ENCODE measurements around the gene AMOTL2.

The AMOTL2 gene

DNA sequence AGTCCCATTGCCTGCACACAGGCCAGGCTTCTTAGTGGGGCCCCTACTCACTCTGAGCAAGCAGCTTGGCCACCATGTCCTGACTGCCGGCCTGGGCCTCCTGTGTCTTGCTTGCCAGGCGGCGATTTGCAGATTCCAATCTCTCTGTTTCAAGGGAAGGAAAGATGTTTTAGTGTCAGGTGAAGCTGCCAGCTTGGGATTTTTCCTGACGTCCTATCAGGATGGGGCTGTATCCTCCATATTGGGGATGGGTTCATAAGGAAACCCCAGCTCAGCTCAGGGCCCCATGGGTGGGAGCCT, 8.5 kb downstream of the AMOTL2 start:
- no peak for DNase-seq

DNA sequence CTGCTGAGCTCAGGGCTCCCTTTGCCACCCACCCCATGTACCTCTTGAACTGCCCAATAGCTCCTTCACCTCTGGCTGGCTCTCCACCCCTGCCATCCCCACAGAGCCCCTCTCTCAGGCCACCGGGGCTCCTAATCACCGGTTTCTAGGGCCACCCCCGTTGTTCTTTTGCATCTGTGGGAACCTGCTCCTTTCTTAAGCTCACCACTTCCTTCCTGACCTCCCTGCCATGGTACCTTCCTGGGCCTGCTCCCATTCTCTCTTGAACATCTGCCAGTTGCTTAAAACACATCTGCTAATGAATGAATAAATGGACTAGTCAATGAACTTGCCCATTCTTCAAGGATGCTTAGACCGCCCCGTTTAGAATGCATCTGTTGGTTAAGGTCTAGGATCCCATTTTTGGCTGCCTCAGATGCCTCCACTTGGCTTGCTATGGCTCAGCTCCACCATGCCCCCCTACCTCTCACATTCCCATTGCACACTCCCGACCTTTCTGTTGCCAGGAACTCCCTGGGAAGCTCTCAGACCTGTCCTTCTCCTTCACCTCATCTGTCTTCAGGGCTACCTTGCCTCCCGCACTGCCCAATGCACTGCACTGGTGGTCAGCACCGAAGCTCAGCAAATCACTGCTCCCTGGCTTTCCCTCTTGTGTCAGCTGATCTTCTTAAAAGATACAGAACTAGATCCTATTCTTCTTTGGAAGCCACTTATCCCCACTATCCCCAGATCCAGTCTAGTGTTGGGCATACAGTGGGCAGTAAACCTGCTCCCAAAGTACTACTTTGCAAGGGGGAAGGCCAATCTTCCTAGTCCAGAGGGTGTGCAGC, 9.1 kb downstream of the AMOTL2 start:
- DNase-seq, result no peak

DNA sequence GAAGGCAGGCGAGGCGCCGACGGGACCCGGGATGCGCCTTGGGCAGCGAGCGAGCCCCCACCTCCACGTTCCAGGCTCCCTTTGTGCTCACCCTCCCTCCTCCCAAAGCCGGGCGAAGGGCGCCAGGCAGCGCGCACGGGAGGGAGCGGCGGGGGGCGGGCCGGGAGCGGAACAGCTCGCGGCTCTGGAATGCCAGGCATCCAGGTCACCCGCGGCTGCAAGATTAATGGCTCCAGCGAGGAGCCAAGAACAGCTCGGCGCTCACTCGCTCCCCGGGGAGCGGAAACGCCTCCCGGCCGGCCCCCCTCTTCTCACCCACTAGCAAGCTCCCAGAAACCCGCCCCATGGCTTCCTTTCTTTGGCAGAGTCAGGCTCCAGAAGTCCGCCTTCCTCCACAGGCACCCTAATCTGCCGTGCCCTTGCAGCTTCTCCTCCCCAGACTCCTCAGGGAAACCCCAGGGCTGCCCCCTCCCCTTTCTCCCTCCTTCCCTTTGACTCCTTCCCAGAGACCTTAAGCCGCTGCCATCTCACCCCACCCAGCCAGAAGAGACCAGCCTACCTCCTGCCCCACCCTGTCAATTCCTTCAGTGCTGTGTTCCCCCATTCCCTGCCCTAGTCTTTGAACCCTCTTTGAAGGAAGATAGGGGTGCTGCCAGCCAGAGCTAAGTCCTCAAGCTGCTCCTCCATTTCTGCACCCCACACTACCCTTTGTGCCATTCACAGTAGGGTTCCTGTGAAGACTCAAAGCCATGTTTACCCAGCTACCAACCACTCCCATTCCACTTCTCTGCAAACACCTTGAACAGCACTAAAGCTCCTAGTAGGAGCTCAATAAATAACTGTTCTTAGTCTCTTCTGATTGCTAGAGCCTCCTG, 9.9 kb downstream of the AMOTL2 start:
- no peak for DNase-seq

DNA sequence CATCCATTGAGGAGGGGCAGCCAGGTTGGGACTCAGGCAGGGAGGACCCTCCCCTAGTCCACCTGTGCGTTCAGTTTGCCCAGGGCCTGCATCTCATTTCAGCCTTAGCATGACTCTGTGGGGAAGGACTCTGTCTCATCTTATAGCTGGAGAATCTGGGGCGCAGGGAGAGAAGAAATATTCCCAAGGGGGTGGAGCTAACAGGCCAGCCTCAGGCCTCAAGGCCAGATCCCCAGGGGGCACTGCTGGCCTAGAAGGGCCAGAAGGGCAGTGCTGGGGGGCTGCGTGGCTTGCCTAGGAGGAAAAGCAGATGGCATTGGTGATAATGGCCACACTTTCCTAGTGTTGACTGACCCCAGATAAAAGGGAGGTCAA, 10.9 kb downstream of the AMOTL2 start:
- DNase-seq, result no peak

DNA sequence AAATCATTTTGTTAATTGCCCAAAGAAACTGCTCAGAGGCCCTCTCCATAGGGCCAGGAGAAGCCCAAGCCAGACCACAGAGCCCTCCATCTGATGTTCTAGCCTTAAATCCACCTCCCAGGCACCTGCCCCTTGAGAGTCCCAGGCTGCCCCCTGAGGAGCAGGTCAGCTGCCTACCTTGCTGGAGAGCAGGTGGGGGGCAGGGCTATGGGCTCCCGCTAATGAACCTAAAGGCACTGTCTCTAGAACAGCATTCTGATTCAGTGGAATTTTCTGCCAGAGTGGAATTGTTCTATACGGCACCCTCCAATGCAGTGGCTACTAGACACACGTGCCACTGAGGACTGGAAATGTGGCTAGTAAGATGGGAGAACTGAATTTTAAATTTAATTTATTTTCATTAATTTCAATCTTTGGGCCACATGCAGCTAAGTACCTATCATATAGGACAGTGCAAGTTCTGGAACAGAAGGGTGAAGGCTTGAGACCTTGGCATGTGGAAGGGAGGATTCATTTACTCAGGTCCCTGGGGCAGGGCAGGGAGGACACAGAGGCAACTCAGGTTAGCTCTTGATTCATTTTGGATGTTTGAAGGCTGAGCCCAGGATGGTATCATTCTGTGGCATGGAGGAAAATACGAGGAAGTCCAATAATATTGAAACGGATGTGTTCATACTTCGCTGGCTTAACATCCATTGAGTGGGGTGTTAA, 11.4 kb downstream of the AMOTL2 start:
- no peak for DNase-seq

DNA sequence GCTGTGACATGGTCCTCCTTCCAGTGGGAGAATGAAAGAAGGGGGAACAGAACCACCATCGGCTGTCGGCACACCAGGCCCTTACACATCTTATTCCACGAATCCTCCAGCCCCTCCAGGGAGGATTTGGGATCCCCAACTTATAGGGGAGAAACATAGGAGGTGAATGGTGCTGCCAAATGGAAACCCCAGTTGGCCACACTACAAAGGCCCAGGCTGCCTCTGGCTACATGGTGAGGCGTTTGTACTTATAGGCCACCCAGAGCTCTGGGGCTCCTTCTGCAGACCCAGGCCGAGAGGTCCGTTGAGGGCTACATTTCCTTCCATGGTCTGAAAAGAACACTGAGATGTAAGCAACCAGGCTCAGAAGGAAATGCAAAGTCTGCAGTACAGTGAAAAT, 12.0 kb downstream of the AMOTL2 start:
- no peak for DNase-seq

DNA sequence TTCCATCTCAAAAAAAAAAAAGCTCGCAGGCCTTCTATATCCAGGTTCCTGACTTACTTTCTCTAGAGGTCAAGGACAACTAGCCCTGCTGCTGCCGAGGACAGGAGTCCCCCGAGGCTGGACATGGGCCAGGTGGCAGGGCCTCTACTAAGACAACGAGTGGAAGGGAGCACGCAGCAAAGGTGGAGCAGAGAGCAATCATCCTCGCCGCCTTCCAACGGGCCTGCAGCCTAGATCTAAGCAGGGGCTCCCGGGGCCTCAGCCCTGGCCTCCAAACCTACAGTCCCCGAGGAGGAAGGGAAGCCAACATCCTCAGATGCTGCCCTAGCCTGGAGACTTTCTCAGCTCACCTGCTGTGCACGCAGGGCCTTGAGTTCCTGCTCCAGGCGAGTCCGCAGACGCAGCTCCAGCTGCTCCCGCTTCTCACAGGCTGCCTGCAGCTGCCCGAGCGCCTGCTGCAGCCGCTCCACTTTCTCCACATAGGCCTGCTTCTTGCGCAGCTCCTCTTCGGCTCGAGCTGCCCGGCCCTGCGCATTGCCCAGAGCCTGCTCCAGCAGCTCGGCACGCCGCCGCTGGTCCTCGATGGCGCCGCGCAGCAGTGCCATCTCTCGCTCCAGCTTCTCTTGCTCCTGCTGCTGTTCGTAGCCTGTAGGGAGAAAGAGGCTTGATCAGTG, 12.9 kb downstream of the AMOTL2 start:
- DNase-seq, result no peak

DNA sequence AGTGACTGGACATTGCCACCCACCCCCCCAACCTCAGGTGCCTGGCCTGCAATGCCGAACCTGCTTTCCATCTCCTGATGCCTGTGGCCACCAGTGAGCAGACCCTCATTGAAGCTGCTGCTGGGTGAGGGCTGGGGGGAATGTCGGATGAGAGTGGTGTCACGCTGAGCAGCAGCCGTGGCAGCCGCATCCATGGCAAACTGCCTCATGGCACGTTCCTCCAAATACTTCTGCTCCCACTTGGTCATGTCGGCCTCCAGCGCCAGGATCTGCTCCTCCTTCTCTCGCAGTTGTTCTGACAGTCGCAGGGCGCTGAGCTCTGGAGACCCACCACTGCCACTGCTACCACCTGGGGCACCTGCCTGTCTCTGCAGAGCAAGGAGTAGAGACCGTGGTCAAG, 14.2 kb downstream of the AMOTL2 start:
- DNase-seq, result no peak

DNA sequence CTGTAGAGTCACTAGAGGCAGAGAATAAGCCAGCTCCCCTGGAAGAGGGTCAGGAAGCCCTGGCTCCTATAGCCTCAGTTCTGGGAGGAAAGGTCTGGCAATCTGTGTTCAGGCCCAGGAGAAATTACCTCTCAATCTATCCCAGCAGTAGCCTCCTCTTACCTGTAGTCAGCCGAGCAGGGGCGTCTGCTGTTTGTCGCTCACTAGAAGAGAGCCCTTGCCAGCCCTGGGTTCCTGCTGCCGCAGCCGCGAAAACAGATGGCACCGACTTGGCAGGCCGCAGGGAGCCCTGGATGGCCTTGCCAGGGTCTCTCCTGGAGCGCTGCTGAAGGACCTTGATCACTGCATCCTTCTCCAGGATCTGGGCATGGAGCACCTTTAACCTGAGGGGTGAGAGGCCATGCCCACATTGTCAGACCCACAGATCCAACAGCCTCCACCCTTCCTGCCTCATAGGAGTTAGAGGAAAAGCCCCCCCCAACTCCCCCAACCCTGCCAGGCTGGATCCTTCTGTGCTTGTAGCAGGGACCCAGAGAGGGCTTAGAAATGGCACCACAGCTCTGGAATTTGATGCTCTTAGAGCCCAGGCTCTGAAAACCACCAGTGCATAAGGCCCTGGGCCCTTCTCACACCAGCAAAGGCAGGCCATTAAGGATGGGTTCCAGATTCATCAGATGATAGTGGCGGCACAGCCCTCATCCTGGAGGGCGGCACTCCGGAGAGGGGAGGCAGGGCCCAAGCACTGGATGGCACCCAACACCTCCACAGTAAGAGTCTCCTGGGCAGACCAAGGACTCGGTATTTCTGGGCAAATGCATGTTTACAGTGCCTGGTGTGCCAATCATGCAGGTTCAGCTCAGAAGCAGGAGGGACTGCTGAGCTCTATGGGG, 14.9 kb downstream of the AMOTL2 start:
- no peak for DNase-seq

DNA sequence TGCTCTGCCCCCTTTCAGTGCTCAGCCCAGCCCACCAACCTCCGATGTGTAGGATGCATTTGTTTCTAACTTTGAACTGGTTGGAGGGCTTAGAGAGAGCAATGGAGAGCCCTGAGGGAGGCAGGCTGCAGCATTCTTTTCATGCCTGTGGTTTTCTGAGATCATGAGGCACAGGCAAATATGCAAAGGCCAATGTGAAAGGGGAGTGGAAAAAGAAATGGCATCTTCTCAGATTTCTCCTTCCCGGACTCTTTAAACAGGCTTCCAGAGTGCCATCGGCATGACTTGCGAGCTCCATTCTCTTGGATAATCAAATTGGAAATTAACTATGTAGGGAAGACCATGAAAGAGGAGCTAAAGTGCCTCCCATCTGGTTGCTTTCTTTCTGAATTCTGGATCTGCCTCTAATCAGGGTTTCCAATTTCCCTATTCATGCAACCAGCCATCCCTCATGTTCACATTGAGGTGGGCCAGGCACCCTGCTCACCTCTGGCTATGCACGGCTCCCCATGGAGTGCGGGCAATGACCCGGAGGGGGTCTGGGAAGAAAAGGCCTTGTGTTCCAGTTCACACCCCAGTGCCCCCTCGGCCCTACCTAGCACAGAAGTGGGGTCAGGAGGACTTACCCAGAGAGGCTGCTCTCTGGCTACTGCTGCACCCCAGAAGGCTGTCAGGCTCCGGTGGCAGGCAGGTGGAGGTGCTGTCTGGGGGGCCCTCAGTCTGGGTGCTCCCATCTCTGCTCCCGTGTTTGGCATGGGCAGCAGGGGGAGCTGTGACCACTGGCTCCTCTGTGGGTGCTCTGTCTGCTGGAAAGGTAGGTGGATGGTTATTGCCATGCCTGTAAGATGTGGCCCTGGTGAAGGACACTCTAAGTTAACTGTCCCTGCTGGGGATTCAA, 16.1 kb downstream of the AMOTL2 start:
- DNase-seq, result no peak

DNA sequence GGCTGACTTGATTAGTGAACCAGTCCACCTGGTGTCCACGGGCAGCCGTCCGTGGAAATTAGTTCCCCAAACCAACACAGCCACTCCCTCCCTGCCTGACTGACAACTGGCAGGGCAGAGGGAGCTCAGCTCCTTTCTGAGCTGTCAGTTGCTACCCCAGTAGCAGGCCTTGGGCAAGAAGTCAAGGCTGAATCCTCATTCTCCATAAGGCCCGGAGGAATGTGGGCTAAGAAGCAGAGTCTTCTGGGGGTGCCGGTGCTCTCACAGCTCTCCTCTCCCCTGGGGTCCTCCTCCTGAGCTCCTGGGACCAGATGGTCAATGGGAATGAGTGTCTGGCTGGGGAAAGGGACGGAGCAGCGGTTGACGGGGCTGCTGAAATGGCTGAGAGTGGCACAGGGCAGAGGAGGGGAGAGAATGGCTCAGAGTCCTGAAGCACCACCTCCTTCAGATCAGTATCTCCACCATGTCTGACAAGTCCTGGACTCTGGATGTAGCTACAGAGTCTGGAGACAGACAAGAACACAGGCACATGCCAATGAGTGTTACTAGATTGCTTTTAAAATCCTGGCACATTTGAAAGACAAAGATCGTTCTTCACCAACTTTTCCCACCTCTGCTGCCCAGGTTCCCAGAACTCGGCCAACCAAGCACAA, 16.9 kb downstream of the AMOTL2 start:
- DNase-seq, result no peak

DNA sequence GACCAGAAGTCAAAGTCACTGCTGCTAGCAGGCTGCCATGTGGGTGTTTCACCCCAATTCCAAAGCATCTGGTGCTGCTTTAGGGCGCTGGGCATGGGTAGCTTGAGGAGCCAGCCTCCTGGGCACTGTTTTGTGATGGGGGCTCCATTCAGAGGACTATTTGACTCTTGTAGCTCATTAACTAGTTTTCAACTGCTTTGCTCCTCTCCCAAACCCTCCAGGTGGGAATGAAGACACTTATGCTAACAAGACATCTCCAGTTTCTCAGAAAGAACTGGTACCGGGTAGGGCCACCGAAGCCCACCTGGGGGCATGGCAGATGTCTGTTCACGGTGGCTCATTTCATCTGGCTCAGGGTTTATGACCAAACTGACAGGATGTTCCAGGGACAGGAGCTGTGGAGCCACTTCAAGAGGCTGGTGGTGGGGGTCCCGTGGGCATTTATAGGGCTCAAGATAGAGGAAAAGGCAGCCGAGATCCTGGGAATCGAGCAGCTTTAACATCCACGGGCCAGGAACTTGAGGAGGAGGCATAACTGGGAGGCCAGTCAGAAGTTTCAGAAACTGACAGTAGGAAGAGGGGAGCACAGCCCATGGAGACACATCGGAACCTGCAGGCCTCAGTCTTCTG, 17.7 kb downstream of the AMOTL2 start:
- no peak for DNase-seq

DNA sequence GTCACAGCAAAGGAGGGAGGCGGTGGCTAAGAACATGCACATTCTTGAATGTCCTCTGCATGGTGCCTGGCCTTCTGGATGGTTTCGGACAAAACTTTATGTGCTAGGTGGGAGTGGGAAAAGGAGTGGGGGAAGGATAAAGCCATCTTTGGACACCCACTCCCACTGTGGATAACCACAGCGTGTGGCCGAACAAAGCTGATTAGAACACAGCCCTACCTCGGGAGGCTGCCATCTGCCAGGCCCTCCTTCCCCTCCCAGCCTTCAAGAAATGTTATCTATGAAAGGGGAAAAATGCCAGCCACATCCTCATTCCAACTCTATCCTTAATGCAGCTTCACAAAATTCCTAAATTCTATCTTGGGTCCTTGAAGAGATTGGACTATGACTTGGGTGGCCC, 18.8 kb downstream of the AMOTL2 start:
- DNase-seq, result no peak

DNA sequence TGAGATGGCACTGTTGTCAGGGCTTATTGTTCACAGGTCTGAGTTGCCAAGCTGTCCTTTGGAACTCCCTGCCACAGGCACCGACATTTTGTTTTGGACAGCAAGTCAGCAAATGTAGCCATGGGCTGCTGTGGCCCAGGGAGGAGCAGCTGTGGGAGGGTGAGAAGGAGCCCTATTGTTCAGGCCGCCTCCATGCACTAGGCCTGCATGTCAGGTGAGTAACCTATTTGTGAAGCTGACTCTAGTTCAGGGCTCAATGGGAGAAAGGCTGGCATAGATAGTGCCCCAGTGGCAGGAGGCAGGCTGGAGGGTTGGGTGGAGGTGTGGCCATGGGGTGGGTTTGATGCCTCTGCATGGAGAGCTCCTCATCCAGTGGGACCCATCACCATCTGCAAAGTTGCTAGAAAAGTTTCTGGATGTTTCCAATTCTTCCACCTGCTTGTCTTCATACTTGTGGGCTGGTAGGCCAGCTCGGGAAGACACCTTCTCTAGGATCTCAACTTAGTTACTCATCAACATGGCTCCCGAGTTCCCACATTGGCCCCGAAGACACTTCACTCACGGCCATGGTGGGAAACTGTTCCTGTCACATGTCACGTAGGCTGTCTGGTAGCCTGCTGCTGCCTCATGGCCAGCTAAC, 19.5 kb downstream of the AMOTL2 start:
- DNase-seq, result no peak

DNA sequence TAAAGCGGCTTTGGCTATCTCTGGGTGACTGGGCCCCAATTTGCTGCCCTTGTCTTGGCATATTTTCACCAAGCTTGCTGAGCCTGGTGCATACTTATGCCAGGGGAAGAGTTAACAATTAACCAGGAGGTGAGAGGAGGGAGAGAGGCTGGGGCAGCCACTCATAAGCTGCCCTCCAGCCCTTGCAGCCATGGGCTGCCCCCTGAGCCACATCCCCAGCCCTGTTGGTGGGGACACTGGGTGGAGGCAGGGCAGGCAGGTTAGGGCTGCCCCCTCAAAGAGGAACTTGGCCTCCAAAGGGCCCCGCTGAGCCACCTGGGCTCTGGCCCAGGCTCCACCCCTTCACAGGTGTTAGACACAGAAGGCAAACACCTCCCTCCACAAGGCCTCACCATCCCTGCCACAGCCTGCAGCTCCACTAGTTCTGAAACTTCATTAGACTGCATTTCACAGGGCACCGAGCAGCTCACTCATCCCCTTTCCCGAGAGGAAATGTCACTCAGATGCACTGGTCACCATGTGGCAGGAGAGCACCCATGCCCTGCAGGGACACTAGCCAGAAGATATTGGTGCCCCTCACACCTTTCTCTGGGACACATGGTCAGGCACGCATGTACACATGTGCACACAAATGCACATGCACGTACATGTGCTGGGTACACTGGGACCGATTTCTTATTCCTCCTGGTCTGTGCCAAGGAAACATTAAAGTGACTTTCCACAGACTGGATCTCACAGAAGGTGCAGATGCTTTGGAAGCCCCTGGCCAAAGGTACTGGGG, 20.2 kb downstream of the AMOTL2 start:
- no peak for DNase-seq

DNA sequence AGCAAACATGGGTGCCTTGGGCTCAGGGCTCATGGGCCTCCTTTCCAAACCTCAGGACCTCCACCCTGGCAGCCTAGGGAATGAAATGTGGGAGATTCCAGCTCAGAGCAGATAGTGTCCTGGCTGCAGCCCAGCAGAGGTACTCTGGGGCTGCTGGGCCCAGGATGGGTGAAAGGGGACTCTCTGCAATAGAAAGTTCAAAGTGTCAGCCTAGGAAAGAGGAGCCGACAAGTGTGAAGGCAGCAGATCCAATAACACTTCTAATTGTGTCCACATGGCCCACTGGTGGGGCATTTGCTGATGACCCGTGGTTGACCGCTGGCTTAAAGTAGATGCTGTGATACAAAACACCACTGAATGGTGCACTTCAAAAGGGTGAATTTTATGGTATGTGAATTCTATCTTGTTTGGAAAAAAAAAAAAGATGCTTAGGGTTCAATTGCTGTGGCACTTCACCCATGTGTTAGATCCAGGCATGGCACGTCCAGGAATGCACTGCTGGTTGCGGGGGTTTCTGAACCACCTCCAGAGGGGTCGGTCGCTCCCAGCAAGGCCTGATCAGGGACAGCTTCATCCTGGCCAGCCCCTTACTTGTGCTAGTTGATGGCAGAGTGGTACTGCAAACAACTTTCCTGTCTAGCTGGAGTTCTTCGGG, 20.9 kb downstream of the AMOTL2 start:
- no peak for DNase-seq

DNA sequence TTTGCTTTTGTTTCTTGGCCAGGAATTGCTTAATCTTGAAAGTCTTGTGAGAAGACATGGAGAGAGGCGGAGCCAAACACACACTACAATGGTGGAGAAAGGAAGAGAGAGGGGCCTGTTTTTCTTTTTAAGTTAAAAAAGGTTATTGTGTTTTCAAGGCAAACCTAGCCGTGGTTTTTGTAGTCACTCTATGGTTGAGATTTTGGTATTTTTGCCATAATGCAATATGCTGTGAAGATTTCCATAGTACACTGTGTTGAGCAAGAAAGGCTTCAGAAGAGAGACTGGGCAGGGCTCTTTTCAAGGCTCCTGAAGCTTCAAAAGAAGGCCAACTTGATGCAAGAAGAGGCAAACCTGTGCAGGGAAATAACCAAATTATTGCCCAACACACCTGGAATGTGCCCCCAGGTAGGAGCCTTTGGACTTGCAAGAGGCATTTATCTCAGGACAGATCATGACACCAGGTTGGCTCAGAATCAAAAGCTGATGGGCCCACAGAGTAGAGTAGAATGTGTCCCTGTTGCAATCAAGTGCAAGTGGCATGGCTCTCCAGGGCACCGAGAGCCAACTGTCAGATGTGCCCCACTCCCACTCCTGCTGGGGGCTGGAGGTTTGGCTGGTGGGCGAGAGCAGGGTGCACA, 22.1 kb downstream of the AMOTL2 start:
- no peak for DNase-seq

DNA sequence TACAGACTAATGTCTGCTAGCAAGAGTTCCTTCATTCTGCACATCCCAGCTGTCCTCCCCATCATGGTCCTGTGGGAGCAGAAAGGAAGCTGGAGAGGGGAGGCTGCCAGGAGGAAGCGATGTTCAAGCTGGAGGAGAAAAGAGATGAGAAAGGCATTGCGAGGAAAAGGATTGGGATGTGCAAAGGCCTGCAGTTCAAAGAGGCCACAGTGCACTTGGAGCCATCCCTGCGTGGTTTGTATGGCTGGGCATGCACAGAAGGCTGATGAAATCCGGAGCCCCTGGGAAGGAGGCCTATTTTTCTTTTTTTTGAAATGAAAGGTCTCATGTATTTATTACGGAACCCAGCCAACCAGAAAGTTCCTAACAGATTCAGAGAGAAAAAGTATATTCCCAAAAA, 22.8 kb downstream of the AMOTL2 start:
- no peak for DNase-seq

Measured in activated CD4-positive, alpha-beta T cell treated with anti-CD3 and anti-CD28 coated beads for 1 hour (primary cell).